ENCODE measurements around the gene KATNA1. TPM values are rescaled to one million over a fixed set of nuclear protein-coding genes. Genes with fewer than 3 reads are reported as not detected.

The KATNA1 gene
- polyA plus RNA-seq (2011; rRNA removed) (15.6 and 26.9 TPM in 2 replicates), polyA minus RNA-seq (2011; rRNA and poly(A)+ RNA removed) (9.3 and 11.0 TPM in 2 replicates)

- H3K27me3 ChIP-seq (ENCODE audit: control insufficient read depth, insufficient read depth, low read length) = no peaks in the 10 kb centered on the region
- CTCF ChIA-PET = no interaction called here
- POLR2A ChIA-PET = no interaction called here
- H3K36me3 ChIP-seq (ENCODE audit: control insufficient read depth, insufficient read depth, low read length) = no peaks in the 10 kb centered on the region
- TF ChIP-seq CTCF (IDR thresholded peaks at IDR 0.05; ENCODE audit: insufficient read depth, low read depth, low read length) = 0 out of 2 replicates have a peak, but pooled peaks have one; percentile 1
- peak within 1 kb of the TSS; percentile 89 for H3K4me3 ChIP-seq (ENCODE audit: low read depth, low read length)
- peak; percentile 13 for DNase-seq (ENCODE audit: low read depth)
Measured at GRCh38 chr6:149648148-149649145, at the start of gene KATNA1. Gene KATNA1 (minus strand): TSS chr6:149648714. CDS start chr6:149638547, 10,167 bp downstream.

- no peak for DNase-seq (ENCODE audit: low read depth)
- Histone ChIP-seq H3K27me3 (ENCODE audit: control insufficient read depth, insufficient read depth, low read length) (no peaks in the 10 kb centered on the region), H3K4me3 (ENCODE audit: low read depth, low read length) (no peak overlapping the region), H3K36me3 (ENCODE audit: control insufficient read depth, insufficient read depth, low read length) (no peaks in the 10 kb centered on the region)
- no peak for TF ChIP-seq CTCF (IDR thresholded peaks at IDR 0.05; ENCODE audit: insufficient read depth, low read depth, low read length)
- ChIA-PET CTCF (interaction anchor here (0.6 kb wide), 1 partner anchor 467 kb away, joined by 3 read pairs; no protein-coding TSS in a partner anchor), POLR2A (no interaction called here)
Measured at GRCh38 chr6:149698175-149698574, 49.7 kb upstream of the KATNA1 start.

- CTCF ChIA-PET = interaction anchor here (0.8 kb wide), 1 partner anchor 10 kb away, joined by 3 read pairs; no protein-coding TSS in a partner anchor
Measured at GRCh38 chr6:149696901-149697300, 48.4 kb upstream of the KATNA1 start.

GRCh38 chr6:149694921-149695320 is 46.4 kb upstream of the KATNA1 start:
- Histone ChIP-seq H3K27me3 (ENCODE audit: control insufficient read depth, insufficient read depth, low read length) (no peaks in the 10 kb centered on the region), H3K4me3 (ENCODE audit: low read depth, low read length) (no peak overlapping the region), H3K36me3 (ENCODE audit: control insufficient read depth, insufficient read depth, low read length) (peaks cover 1% of the 10 kb centered on the region; the same call in 1 of the 2 replicates)
- POLR2A ChIA-PET = no interaction called here
- CTCF ChIA-PET = interaction anchor here (1.3 kb wide), 1 partner anchor 11 kb away, joined by 3 read pairs; no protein-coding TSS in a partner anchor
- no peak for DNase-seq (ENCODE audit: low read depth)
- TF ChIP-seq CTCF (IDR thresholded peaks at IDR 0.05; ENCODE audit: insufficient read depth, low read depth, low read length) = no peak

More at GRCh38 chr6:149696901-149697300, 48.4 kb upstream of the KATNA1 start:
- Histone ChIP-seq H3K27me3 (ENCODE audit: control insufficient read depth, insufficient read depth, low read length) (no peaks in the 10 kb centered on the region), H3K36me3 (ENCODE audit: control insufficient read depth, insufficient read depth, low read length) (peaks cover 1% of the 10 kb centered on the region; the same call in 1 of the 2 replicates), H3K4me3 (ENCODE audit: low read depth, low read length) (no peak overlapping the region)
- DNase-seq (ENCODE audit: low read depth) = no peak
- TF ChIP-seq CTCF (IDR thresholded peaks at IDR 0.05; ENCODE audit: insufficient read depth, low read depth, low read length) = no peak
- POLR2A ChIA-PET = no interaction called here

- TF ChIP-seq CTCF (IDR thresholded peaks at IDR 0.05; ENCODE audit: insufficient read depth, low read depth, low read length) = no peak
- CTCF ChIA-PET = no interaction called here
- POLR2A ChIA-PET = no interaction called here
- Histone ChIP-seq H3K4me3 (ENCODE audit: low read depth, low read length) (no peak overlapping the region), H3K36me3 (ENCODE audit: control insufficient read depth, insufficient read depth, low read length) (peaks cover 3% of the 10 kb centered on the region; the same call in 1 of the 2 replicates), H3K27me3 (ENCODE audit: control insufficient read depth, insufficient read depth, low read length) (no peaks in the 10 kb centered on the region)
- DNase-seq (ENCODE audit: low read depth) = no peak
Measured at GRCh38 chr6:149691201-149691600, 42.7 kb upstream of the KATNA1 start.

Measured in BJ (cell line).